Measurements from ENCODE around the gene PRKCB. TPM values are rescaled to one million over a fixed set of nuclear protein-coding genes. Genes with fewer than 3 reads are reported as not detected.

PRKCB gene
- total RNA-seq: 3.2 TPM

GRCh38 chr16:23835390-23836077 lies at the start of gene PRKCB:
Gene PRKCB (plus strand): TSS chr16:23835983.
- no peak for DNase-seq

DNA sequence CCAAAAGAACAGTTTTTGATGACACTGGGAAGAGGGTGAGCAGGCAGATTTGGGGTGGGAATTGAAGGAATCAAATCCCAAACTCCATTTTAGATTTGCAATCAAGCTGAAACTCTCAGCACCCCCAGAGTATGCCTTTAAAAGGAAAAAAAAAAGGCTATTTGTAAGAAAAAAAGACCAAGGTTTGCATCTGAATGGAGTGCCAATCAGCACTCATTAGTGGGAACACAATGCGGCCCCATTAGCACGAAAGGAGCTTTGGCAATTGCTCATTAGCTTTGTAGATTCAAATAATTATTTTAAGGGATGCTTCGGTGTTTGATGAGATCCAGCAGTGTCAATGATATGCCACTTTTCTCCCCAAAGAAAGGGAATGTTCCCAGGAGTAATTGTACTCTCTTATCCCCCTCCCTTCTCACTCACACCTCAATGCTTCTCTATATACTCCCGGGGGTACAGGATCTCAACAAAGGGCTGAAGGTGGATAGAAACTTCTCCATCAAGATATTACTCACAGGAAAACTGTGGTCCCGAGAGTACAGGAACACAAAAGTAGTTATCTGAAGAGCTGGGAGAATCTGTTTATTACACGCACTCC lies 48.7 kb upstream of the PRKCB start:
- no peak for DNase-seq

DNA sequence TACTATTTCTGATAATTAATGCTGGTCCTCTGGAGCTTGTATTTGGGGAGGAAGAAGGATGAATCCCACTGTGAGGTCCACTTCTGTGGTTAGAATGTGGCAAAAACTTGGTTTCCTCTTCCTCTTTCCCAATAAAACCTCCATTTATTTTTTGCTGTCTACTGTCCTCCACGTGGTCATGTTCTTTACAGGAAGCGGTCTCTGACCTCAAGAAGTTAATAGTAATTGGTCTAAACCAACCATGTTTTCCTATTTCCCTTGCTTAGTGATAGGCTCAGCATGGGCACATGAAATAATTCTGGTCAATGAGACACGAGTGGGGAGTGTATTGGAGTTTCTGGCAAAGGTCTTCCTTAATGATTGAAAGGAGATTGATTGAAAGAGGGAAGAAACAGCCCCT lies 47.1 kb upstream of the PRKCB start:
- DNase-seq: no peak

DNA sequence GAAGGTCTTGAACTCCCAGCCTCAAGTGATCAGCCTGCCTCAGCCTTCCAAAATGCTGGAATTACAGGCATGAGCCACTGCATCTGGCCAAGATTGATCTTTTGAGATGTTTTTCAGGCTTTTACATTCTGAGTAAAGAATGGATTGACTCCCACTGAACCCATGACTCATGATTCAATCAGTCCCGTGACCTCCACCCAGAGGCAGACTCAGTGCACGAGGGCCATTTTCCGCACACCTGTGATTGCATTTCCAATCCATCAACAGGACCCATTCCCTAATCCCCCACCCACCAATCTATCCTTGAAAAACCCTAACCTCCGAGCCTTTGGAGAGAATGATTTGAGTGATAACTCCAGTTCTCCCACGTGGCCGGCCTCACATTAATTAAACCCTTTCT lies 40.4 kb upstream of the PRKCB start:
- no peak for DNase-seq

DNA sequence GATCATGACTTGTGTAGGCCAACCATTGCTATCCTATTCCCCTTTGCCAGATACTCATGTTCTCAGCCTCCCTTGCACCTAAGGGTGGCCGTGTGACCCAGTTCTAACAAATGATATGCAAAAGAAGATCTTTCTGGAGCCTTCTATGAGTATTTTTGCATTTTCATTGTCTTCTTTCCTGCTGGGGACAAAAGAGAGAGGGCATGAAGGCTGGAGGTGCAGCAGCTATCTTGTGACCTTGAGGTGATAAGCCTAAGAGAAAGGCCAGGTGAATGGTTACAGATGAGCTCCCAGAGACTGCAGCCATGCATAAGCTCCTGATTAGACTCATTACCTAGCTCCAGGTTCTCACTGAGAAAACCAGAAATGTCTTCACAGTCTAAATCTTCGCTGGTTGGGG lies 38.8 kb upstream of the PRKCB start:
- no peak for DNase-seq

DNA sequence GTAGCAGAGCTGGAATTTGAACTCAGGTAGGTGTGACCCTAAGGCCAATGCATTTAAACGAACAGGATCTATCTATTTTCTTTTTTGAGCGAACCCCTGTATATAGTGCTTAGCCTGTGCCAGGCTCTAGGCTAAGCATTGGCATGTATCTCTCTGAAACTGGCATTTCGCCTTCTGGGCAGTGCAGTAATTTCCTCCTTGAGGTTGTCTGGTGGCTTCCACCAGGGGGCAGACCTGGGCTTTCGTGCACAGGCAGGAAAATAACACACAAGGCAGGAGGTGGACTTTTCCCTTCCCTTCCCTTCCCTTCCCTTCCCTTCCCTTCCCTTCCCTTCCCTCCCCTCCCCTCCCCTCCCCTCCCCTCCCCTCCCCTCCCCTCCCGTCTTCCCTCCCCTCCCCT lies 34.4 kb upstream of the PRKCB start:
- no peak for DNase-seq

GRCh38 chr16:23802776-23803175 lies 33.0 kb upstream of the PRKCB start:
- no peak for DNase-seq

- DNase-seq: no peak
Measured at GRCh38 chr16:23803591-23804123, 32.1 kb upstream of the PRKCB start.

- no peak for DNase-seq
Measured at GRCh38 chr16:23807028-23807427, 28.8 kb upstream of the PRKCB start.

DNA sequence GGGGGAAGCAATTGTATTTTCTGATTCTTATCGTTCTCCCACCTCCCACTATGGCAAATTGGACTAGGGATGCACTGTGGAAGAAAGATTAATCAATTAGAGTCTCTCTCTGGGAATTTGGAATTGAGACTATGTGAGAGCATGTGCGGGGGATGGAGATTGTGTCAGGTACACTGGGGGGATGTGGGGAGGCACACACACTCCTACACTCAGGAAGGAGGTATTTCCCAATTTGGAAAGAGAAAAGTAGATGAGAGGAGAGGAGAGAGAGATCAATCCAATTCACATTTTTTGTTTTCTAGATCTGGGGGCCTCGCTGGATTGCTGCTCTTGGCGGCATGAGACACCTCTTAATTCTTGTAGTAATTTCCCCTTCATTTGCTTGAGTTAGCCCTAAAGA lies 14.3 kb upstream of the PRKCB start:
- DNase-seq: no peak

GRCh38 chr16:23821875-23822688 lies 13.7 kb upstream of the PRKCB start:
- no peak for DNase-seq

- DNase-seq: no peak
Measured at GRCh38 chr16:23823475-23824384, 12.1 kb upstream of the PRKCB start.

DNA sequence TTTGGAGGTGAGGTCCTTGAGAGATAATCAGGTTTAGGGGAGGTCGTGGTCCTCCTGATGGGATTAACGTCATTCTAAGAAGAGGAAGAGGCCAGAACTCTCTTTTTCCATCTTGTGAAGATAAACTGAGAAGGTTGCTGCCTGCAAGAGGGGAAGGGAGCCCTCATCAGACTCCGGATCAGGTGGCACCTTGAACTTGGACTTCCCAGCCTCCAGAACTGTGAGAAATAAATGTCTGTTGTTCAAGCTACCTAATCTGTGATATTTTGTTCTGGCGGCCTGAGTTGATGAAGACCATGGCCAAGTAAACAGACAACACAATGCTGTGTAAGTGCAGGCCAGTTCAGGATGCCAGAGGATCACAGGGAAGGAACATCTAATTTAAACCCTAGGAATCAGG lies 10.9 kb upstream of the PRKCB start:
- no peak for DNase-seq

DNA sequence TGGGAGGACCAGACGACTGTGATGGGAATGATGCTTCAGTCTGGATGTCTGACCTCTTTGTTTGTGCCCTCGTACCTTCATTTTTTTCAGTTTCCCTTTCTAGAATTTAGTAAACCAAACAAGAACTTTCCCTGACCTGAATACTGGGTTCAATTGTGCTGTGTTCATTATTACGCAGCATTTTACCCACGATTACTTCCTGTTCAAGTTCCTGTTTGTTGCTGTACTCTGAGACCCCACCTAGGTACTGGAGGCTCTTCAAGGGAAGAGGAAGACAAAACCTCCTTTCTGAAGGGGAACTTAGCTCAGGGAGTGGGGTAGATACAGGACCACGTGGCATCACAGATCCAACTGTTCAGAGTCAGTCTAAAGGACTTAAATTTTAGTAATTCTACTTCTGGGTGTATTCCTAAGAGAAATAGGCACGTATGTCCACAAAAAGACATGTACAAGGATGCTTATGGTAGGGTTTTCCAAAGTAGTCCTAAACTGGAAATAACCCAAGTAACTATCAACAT lies 9.2 kb upstream of the PRKCB start:
- no peak for DNase-seq

- no peak for DNase-seq
Measured at GRCh38 chr16:23827057-23827456, 8.7 kb upstream of the PRKCB start.

GRCh38 chr16:23829454-23829853 lies 6.3 kb upstream of the PRKCB start:
- DNase-seq: no peak

DNA sequence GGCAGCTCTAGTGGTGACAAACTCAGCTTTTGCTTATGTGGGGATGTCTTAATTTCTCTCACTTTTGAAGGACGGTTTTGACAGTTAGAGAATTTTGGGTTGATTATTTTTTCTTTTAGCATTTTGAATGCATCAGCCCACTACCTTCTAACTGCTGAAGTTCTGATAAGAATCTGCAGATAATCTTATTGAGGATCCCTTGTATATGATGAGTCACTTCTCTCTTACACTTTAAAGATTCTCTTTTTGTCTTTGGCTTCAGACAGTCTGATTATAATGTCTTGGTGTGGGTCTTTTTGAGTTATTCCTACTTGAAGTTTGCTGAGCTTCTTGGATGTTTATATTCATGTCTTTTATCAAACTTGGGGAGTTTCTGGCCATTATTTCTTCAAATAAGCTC lies 5.5 kb upstream of the PRKCB start:
- DNase-seq: no peak

GRCh38 chr16:23832882-23833281 lies 2.9 kb upstream of the PRKCB start:
- no peak for DNase-seq

DNA sequence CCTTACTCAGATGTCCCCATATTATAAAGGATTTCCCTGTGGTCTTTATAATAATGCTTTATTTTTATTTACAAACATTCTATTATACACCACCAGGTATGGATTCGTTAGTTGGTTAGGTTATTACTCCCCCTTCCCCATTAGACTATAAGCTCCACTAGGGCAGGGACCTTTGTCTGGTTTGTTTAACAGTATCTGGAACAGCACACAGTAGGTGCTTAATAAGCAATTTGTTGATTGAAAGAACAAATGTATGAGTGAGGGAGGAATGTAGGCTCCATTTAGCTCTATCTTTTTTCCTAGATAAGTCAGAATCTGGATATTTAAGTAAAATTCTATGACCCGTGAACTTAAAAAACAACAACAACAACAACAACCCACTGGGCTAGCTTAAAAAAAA lies 2.3 kb upstream of the PRKCB start:
- no peak for DNase-seq

DNA sequence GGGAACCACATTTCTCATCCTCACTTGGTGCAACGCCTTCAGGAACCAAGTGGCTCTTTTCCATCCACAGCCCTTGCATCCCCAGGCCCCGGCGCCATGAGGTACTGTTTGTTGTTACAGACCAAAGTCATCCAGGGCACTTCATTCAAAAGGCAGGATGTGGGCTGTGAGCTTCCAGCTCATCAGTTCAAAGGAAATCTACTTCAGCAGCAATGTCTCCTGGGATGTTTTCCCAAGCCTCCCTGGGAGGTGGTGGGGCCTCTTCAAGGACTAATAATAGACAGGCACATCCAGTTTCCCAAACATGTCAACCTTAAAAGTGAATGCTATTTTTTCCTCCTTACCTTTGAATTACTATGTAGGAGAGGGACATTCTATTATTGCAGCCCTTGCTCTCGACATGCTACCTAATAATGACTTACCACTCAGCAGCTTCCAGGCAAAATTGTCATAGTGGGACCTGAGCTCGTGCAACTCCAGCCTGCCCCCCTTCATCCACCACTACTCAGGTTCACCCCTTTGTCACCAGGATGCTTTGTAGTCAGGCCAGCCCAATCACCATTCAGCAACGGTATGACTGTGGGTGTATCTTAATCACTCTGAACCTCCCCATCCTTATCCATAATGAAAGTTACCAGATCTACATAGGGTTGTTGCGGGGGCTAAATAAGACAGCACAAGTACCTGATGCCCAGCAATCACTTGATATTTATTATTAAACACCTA lies 1.7 kb upstream of the PRKCB start:
- no peak for DNase-seq

DNA sequence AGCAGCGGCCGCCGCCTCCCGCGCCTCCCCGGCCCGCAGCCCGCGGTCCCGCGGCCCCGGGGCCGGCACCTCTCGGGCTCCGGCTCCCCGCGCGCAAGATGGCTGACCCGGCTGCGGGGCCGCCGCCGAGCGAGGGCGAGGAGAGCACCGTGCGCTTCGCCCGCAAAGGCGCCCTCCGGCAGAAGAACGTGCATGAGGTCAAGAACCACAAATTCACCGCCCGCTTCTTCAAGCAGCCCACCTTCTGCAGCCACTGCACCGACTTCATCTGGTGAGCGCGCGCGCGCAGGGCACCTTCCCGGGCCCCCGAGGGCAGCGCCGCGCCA lies 258 bp downstream of the PRKCB start:
- DNase-seq: no peak

All from skin of body (tissue), 2 donors.